Measurements from ENCODE around the gene ZNF555.
"Not testable (repeated sequence)": the region's sequence is repeated elsewhere in the genome, so short reads cannot be mapped to it uniquely, and the experiment has no call there.

Gene ZNF555

GRCh38 chr19:2813235-2814160 is 27.8 kb upstream of the ZNF555 start:
- TF ChIP-seq, protein P1, sequence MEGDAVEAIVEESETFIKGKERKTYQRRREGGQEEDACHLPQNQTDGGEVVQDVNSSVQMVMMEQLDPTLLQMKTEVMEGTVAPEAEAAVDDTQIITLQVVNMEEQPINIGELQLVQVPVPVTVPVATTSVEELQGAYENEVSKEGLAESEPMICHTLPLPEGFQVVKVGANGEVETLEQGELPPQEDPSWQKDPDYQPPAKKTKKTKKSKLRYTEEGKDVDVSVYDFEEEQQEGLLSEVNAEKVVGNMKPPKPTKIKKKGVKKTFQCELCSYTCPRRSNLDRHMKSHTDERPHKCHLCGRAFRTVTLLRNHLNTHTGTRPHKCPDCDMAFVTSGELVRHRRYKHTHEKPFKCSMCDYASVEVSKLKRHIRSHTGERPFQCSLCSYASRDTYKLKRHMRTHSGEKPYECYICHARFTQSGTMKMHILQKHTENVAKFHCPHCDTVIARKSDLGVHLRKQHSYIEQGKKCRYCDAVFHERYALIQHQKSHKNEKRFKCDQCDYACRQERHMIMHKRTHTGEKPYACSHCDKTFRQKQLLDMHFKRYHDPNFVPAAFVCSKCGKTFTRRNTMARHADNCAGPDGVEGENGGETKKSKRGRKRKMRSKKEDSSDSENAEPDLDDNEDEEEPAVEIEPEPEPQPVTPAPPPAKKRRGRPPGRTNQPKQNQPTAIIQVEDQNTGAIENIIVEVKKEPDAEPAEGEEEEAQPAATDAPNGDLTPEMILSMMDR (IDR thresholded peaks at IDR 0.05; ENCODE audit: insufficient read depth, low read length, poor library complexity, severe bottlenecking), result no peak
- Histone ChIP-seq H3K27me3 (replicated peaks; ENCODE audit: control insufficient read depth, insufficient read depth, low read length) (no peaks in the 10 kb centered on the region), H3K4me3 (replicated peaks; ENCODE audit: low read depth, low read length) (no peak overlapping the region), H3K36me3 (ENCODE audit: control insufficient read depth, insufficient read depth, low read length) (peaks cover 36% of the 10 kb centered on the region)
- DNase-seq (ENCODE audit: extremely low read depth, insufficient read length), result no peak

DNA sequence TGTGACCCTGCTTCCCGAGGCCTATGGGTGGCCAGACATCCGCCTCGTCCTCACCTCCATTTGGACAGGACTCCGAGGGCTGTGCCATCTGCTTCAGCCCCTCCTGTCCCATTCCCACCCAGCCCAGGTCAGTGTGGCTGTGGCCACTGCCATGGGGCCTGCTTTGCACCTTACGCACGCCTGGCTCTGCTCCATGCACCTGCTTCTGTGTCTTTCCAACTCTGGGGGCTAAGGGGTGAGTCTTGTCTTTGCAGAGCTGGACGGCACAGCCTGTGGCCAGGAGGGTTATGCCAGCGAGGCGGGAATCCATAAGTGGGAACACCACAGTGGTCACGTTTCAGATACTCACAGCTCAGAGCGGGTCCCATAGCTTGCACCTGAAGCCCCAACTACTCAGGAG is 26.8 kb upstream of the ZNF555 start:
- DNase-seq (ENCODE audit: extremely low read depth, insufficient read length), result no peak
- TF ChIP-seq, protein P1 (IDR thresholded peaks at IDR 0.05; ENCODE audit: insufficient read depth, low read length, poor library complexity, severe bottlenecking), result no peak
- no peak overlapping the region for H3K4me3 ChIP-seq (replicated peaks; ENCODE audit: low read depth, low read length)
- peaks cover 30% of the 10 kb centered on the region for H3K36me3 ChIP-seq (ENCODE audit: control insufficient read depth, insufficient read depth, low read length)
- no peaks in the 10 kb centered on the region for H3K27me3 ChIP-seq (replicated peaks; ENCODE audit: control insufficient read depth, insufficient read depth, low read length)

GRCh38 chr19:2815191-2815614 is 26.1 kb upstream of the ZNF555 start:
- TF ChIP-seq, protein P1 (IDR thresholded peaks at IDR 0.05; ENCODE audit: insufficient read depth, low read length, poor library complexity, severe bottlenecking), result no peak

DNA sequence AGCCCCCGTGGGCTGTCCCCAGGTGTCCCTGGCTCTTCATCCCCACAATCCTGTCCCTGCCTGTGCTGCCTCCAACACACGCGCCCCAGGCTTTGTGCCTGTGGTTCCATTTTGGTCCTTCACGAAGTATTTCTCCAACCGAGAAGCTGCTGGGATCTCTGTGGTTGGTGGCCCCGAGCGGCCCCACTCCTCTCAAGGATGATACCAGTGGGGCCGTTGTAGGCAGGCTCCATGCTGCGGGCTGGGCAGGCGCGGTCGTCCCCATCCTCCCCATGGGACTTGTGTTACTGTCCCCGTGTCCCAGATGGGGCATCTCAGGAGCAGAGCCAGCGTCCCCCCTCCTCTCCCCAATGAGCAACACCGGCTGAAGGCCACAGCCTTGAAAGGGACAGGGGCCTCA is 25.4 kb upstream of the ZNF555 start:
- Histone ChIP-seq H3K4me3 (replicated peaks; ENCODE audit: low read depth, low read length) (no peak overlapping the region), H3K27me3 (replicated peaks; ENCODE audit: control insufficient read depth, insufficient read depth, low read length) (no peaks in the 10 kb centered on the region), H3K36me3 (ENCODE audit: control insufficient read depth, insufficient read depth, low read length) (peaks cover 17% of the 10 kb centered on the region)
- TF ChIP-seq, protein P1 (IDR thresholded peaks at IDR 0.05; ENCODE audit: insufficient read depth, low read length, poor library complexity, severe bottlenecking), result no peak
- DNase-seq (ENCODE audit: extremely low read depth, insufficient read length), result no peak

More at GRCh38 chr19:2815191-2815614, 26.1 kb upstream of the ZNF555 start:
- H3K27me3 ChIP-seq (replicated peaks; ENCODE audit: control insufficient read depth, insufficient read depth, low read length), result no peaks in the 10 kb centered on the region
- no peak overlapping the region for H3K4me3 ChIP-seq (replicated peaks; ENCODE audit: low read depth, low read length)
- DNase-seq (ENCODE audit: extremely low read depth, insufficient read length), result no peak
- peaks cover 22% of the 10 kb centered on the region for H3K36me3 ChIP-seq (ENCODE audit: control insufficient read depth, insufficient read depth, low read length)

DNA sequence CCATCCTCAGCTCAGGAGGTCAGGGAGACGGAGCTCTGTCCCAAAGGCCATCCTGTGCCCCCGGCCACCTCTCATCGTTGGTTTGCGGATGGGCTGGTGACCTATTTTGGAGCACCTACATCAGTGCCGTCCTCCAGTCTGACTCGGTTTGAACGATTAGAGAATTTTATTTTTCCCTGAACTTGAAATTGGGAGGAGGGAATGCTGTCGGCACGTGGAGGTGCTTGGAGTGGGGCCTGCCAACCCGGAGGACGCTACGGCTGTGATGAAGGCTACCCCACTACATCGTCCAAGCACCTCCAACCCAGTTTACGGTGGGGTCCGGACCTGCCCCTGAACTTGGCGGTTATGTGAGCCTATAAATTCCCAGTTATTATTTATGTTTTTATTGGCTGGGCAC is 24.6 kb upstream of the ZNF555 start:
- no peaks in the 10 kb centered on the region for H3K27me3 ChIP-seq (replicated peaks; ENCODE audit: control insufficient read depth, insufficient read depth, low read length)
- TF ChIP-seq, protein P1 (IDR thresholded peaks at IDR 0.05; ENCODE audit: insufficient read depth, low read length, poor library complexity, severe bottlenecking), result no peak
- no peak for DNase-seq (ENCODE audit: extremely low read depth, insufficient read length)
- peaks cover 11% of the 10 kb centered on the region for H3K36me3 ChIP-seq (ENCODE audit: control insufficient read depth, insufficient read depth, low read length)
- H3K4me3 ChIP-seq (replicated peaks; ENCODE audit: low read depth, low read length), result no peak overlapping the region

DNA sequence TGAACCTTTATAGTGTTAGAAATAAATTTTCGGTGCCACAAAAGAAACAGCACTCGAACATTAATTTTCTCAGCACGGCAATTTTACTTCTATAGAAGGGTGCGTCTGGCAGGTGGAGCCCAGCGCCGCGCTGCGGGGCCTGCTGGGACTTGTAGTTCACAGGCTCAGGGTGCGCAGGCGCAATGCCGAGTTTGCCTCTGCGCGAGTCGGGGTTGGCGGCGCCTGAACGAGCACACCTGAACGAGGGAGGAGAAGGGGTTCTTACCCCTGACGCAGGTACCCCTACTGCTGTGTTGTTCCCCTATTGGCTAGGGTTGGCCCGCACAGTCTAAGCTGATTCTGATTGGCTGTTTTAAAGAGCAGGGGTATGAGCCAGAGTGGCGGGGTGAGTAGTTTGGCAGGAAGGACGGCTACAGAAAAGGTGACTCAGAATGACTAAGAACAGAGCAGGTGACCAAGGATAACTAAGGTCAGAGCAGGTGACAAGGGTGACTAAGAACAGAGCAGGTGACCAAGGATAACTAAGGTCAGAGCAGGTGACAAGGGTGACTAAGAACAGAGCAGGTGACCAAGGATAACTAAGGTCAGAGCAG is 23.9 kb upstream of the ZNF555 start:
- not testable (repeated sequence) for H3K36me3 ChIP-seq (ENCODE audit: control insufficient read depth, insufficient read depth, low read length); H3K4me3 ChIP-seq (replicated peaks; ENCODE audit: low read depth, low read length); H3K27me3 ChIP-seq (replicated peaks; ENCODE audit: control insufficient read depth, insufficient read depth, low read length); DNase-seq (ENCODE audit: extremely low read depth, insufficient read length)

Measured in GM06990 (cell line).